Measurements from ENCODE around the gene NPAS3. TPM values are rescaled to one million over a fixed set of nuclear protein-coding genes. Genes with fewer than 3 reads are reported as not detected.

The NPAS3 gene
- total RNA-seq, 1 donor from 2014 or later = not detected

- Mint-ChIP-seq H3K27ac (no peak overlapping the region), H3K9me3 (peaks cover 6% of the 10 kb centered on the region), H3K4me3 (no peak overlapping the region), H3K4me1 (peaks cover 9% of the 10 kb centered on the region), H3K36me3 (peaks cover 3% of the 10 kb centered on the region), H3K27me3 (ENCODE audit: insufficient read depth, low read depth) (no peaks in the 10 kb centered on the region)
- no peaks in the 10 kb centered on the region for H3K27me3 ChIP-seq
- H3K27ac ChIP-seq = no peak overlapping the region
- H3K4me1 ChIP-seq = peaks cover 8% of the 10 kb centered on the region
- H3K79me2 ChIP-seq (ENCODE audit: low read depth) = no peaks in the 10 kb centered on the region
- no peaks in the 10 kb centered on the region for H4K20me1 ChIP-seq (ENCODE audit: low read depth)
- no peak overlapping the region for H3K4me3 ChIP-seq
- H3F3A ChIP-seq (ENCODE audit: low read depth) = no peaks in the 10 kb centered on the region
- TF ChIP-seq EZH2 (IDR thresholded peaks at IDR 0.05) (no peak), CTCF (IDR thresholded peaks at IDR 0.05) (no peak), EZH2phosphoT487 (IDR thresholded peaks at IDR 0.05) (no peak)
- no peaks in the 10 kb centered on the region for H3K36me3 ChIP-seq
- H3K9me3 ChIP-seq (ENCODE audit: low read depth) = no peaks in the 10 kb centered on the region
- H3K9ac ChIP-seq = no peak overlapping the region
- DNase-seq (ENCODE audit: low spot score) = no peak
- no peak overlapping the region for H2AFZ ChIP-seq (replicated peaks)
- no peak overlapping the region for H3K4me2 ChIP-seq
Measured at GRCh38 chr14:33755358-33755757, 816.7 kb downstream of the NPAS3 start.

- Histone ChIP-seq H3K27me3 (no peaks in the 10 kb centered on the region), H3K9me3 (ENCODE audit: low read depth) (no peaks in the 10 kb centered on the region), H4K20me1 (ENCODE audit: low read depth) (no peaks in the 10 kb centered on the region), H3K4me3 (no peak overlapping the region), H3F3A (ENCODE audit: low read depth) (no peaks in the 10 kb centered on the region), H3K36me3 (no peaks in the 10 kb centered on the region), H3K4me1 (peaks cover 19% of the 10 kb centered on the region), H3K9ac (no peak overlapping the region), H3K27ac (no peak overlapping the region), H2AFZ (replicated peaks) (no peak overlapping the region), H3K4me2 (no peak overlapping the region), H3K79me2 (ENCODE audit: low read depth) (no peaks in the 10 kb centered on the region)
- Mint-ChIP-seq H3K9me3 (peaks cover 6% of the 10 kb centered on the region), H3K4me3 (no peak overlapping the region), H3K27ac (no peak overlapping the region), H3K4me1 (peaks cover 9% of the 10 kb centered on the region), H3K36me3 (peaks cover 3% of the 10 kb centered on the region), H3K27me3 (ENCODE audit: insufficient read depth, low read depth) (no peaks in the 10 kb centered on the region)
- DNase-seq (ENCODE audit: low spot score) = no peak
- no peak for TF ChIP-seq CTCF (IDR thresholded peaks at IDR 0.05)
- TF ChIP-seq EZH2 (IDR thresholded peaks at IDR 0.05) = no peak
- TF ChIP-seq EZH2phosphoT487 (IDR thresholded peaks at IDR 0.05) = no peak
Measured at GRCh38 chr14:33756833-33757232, 818.2 kb downstream of the NPAS3 start.

- peaks cover 26% of the 10 kb centered on the region for H3K4me1 Mint-ChIP-seq
- H3K27me3 ChIP-seq = no peaks in the 10 kb centered on the region
- H3K4me3 ChIP-seq = no peak overlapping the region
Measured at GRCh38 chr14:33758547-33758946, 819.9 kb downstream of the NPAS3 start.

More at GRCh38 chr14:33758547-33758946, 819.9 kb downstream of the NPAS3 start:
- H3K9me3 ChIP-seq (ENCODE audit: low read depth) = no peaks in the 10 kb centered on the region
- peaks cover 6% of the 10 kb centered on the region for H3K9me3 Mint-ChIP-seq
- H3K79me2 ChIP-seq (ENCODE audit: low read depth) = no peaks in the 10 kb centered on the region
- H3K4me2 ChIP-seq = no peak overlapping the region
- no peaks in the 10 kb centered on the region for H4K20me1 ChIP-seq (ENCODE audit: low read depth)
- H3K27ac Mint-ChIP-seq = no peak overlapping the region
- no peak overlapping the region for H2AFZ ChIP-seq (replicated peaks)
- no peak overlapping the region for H3K27ac ChIP-seq
- DNase-seq (ENCODE audit: low spot score) = no peak
- no peaks in the 10 kb centered on the region for H3K27me3 Mint-ChIP-seq (ENCODE audit: insufficient read depth, low read depth)
- H3K4me3 Mint-ChIP-seq = no peak overlapping the region
- H3K4me1 ChIP-seq = peaks cover 36% of the 10 kb centered on the region
- peaks cover 3% of the 10 kb centered on the region for H3K36me3 Mint-ChIP-seq
- H3K9ac ChIP-seq = no peak overlapping the region
- no peaks in the 10 kb centered on the region for H3K36me3 ChIP-seq
- TF ChIP-seq EZH2 (IDR thresholded peaks at IDR 0.05) = no peak
- TF ChIP-seq CTCF (IDR thresholded peaks at IDR 0.05) = no peak
- H3F3A ChIP-seq (ENCODE audit: low read depth) = no peaks in the 10 kb centered on the region
